Activated naive CD8-positive, alpha-beta T cell treated with anti-CD3 and anti-CD28 coated beads, Interleukin-2, amount 10 ng/mL, durations not matched to agents 7 days and 5 days (primary cell): ENCODE measurements around the gene GPER1. TPM values are rescaled to one million over a fixed set of nuclear protein-coding genes. Genes with fewer than 3 reads are reported as not detected.
"Not testable (repeated sequence)": the region's sequence is repeated elsewhere in the genome, so short reads cannot be mapped to it uniquely, and the experiment has no call there.

ENCODE experiments used
- ATAC-seq: fragments of 150-1000 bp; cut with Tn5 transposase; one replicate; pipeline ENCODE4 v1.10.0; 2021; ENCODE audit warnings: low read depth, moderate library complexity
- POLR2A ChIA-PET: fragments of 350-600 bp; sonication (Branson Sonifier 250); formaldehyde crosslinking; loops from one replicate; lab custom pipeline; 2021; ENCODE audit warnings: antibody characterized with exemption; lab: Charles Lee
- DNase-seq: peaks from one replicate; pipeline ENCODE4 v3.0.0; 2021
- H3K27ac Mint-ChIP-seq: one replicate; pipeline ENCODE4 v1.8.0; 2022; ENCODE audit warnings: mild to moderate bottlenecking, mixed read lengths
- H3K27me3 Mint-ChIP-seq: one replicate; pipeline ENCODE4 v1.8.0; 2022; ENCODE audit warnings: mild to moderate bottlenecking, moderate library complexity, mixed read lengths
- H3K36me3 Mint-ChIP-seq: one replicate; pipeline ENCODE4 v1.8.0; 2021; ENCODE audit warnings: mild to moderate bottlenecking, mixed read lengths
- H3K4me1 Mint-ChIP-seq: one replicate; pipeline ENCODE4 v1.8.0; 2021; ENCODE audit warnings: mixed read lengths
- H3K4me3 Mint-ChIP-seq: one replicate; pipeline ENCODE4 v1.8.0; 2022; ENCODE audit warnings: mild to moderate bottlenecking, moderate library complexity, mixed read lengths
- H3K9me3 Mint-ChIP-seq: one replicate; pipeline ENCODE4 v1.8.0; 2021; ENCODE audit warnings: mixed read lengths
- total RNA-seq, 2 experiments: library from RNA; stranded (reverse); gene quantifications; one replicate each; pipeline ENCODE4 v1.2.3, GENCODE V29; 2021

GPER1 gene
- total RNA-seq, 2 experiments from 2014 or later, result 0.19 to 0.26 TPM

GRCh38 chr7:1110358-1110757, 22.4 kb downstream of the GPER1 start:
- Mint-ChIP-seq H3K36me3 (no peaks in the 10 kb centered on the region), H3K27me3 (no peaks in the 10 kb centered on the region), H3K27ac (no peak overlapping the region), H3K9me3 (no peaks in the 10 kb centered on the region), H3K4me3 (no peak overlapping the region), H3K4me1 (peaks cover 2% of the 10 kb centered on the region)
- POLR2A ChIA-PET, result no interaction called here
- ATAC-seq (no peak), DNase-seq (no peak)

- no peaks in the 10 kb centered on the region for H3K27me3 Mint-ChIP-seq
- peaks cover 3% of the 10 kb centered on the region for H3K9me3 Mint-ChIP-seq
- ATAC-seq (no peak), DNase-seq (no peak)
- H3K27ac Mint-ChIP-seq, result no peak overlapping the region
- POLR2A ChIA-PET, result no interaction called here
- H3K36me3 Mint-ChIP-seq, result no peaks in the 10 kb centered on the region
- no peak overlapping the region for H3K4me3 Mint-ChIP-seq
- peaks cover 2% of the 10 kb centered on the region for H3K4me1 Mint-ChIP-seq
These were observed 23.2 kb downstream of the GPER1 start for GRCh38 chr7:1111156-1111555.

- H3K4me3 Mint-ChIP-seq, result no peak overlapping the region
- H3K4me1 Mint-ChIP-seq, result peaks cover 2% of the 10 kb centered on the region
- H3K27me3 Mint-ChIP-seq, result no peaks in the 10 kb centered on the region
- peaks cover 3% of the 10 kb centered on the region for H3K9me3 Mint-ChIP-seq
- ATAC-seq (no peak), DNase-seq (no peak)
- POLR2A ChIA-PET, result no interaction called here
- no peak overlapping the region for H3K27ac Mint-ChIP-seq
- no peaks in the 10 kb centered on the region for H3K36me3 Mint-ChIP-seq
These were observed 24.2 kb downstream of the GPER1 start for GRCh38 chr7:1112109-1112508.

- DNase-seq, result no peak
- Mint-ChIP-seq H3K27ac (no peak overlapping the region), H3K4me1 (peaks cover 4% of the 10 kb centered on the region), H3K4me3 (no peak overlapping the region), H3K9me3 (peaks cover 3% of the 10 kb centered on the region), H3K27me3 (no peaks in the 10 kb centered on the region), H3K36me3 (peaks cover 3% of the 10 kb centered on the region)
- ATAC-seq, result no peak
- POLR2A ChIA-PET, result interaction anchor here (0.6 kb wide), 1 partner anchor 1136 kb away, joined by 3 read pairs; no protein-coding TSS in a partner anchor
These were observed 25.0 kb downstream of the GPER1 start for GRCh38 chr7:1112625-1113547.

GRCh38 chr7:1113548-1113885, 25.6 kb downstream of the GPER1 start:
- Mint-ChIP-seq H3K4me3 (no peak overlapping the region), H3K9me3 (peaks cover 3% of the 10 kb centered on the region), H3K36me3 (peaks cover 3% of the 10 kb centered on the region), H3K27me3 (no peaks in the 10 kb centered on the region), H3K27ac (no peak overlapping the region), H3K4me1 (peaks cover 7% of the 10 kb centered on the region)
- DNase-seq (no peak), ATAC-seq (no peak)
- POLR2A ChIA-PET, result no interaction called here

GRCh38 chr7:1114088-1114487, 26.2 kb downstream of the GPER1 start:
- no peaks in the 10 kb centered on the region for H3K27me3 Mint-ChIP-seq
- no peak overlapping the region for H3K4me3 Mint-ChIP-seq
- DNase-seq (no peak), ATAC-seq (no peak)
- no peak overlapping the region for H3K27ac Mint-ChIP-seq
- POLR2A ChIA-PET, result no interaction called here
- peaks cover 3% of the 10 kb centered on the region for H3K9me3 Mint-ChIP-seq
- peaks cover 3% of the 10 kb centered on the region for H3K36me3 Mint-ChIP-seq
- peaks cover 8% of the 10 kb centered on the region for H3K4me1 Mint-ChIP-seq

GRCh38 chr7:1114505-1114904, 26.6 kb downstream of the GPER1 start:
- POLR2A ChIA-PET, result no interaction called here
- no peak overlapping the region for H3K27ac Mint-ChIP-seq
- peaks cover 13% of the 10 kb centered on the region for H3K4me1 Mint-ChIP-seq
- H3K9me3 Mint-ChIP-seq, result peaks cover 3% of the 10 kb centered on the region
- no peak overlapping the region for H3K4me3 Mint-ChIP-seq
- no peak for DNase-seq
- no peak for ATAC-seq
- H3K27me3 Mint-ChIP-seq, result no peaks in the 10 kb centered on the region
- H3K36me3 Mint-ChIP-seq, result peaks cover 3% of the 10 kb centered on the region

- not testable (repeated sequence) for ATAC-seq, H3K4me3 Mint-ChIP-seq, H3K9me3 Mint-ChIP-seq, H3K27me3 Mint-ChIP-seq, DNase-seq, H3K36me3 Mint-ChIP-seq, H3K27ac Mint-ChIP-seq
- POLR2A ChIA-PET, result interaction anchor here (0.7 kb wide), 1 partner anchor 55 kb away, joined by 4 read pairs; no protein-coding TSS in a partner anchor
- peaks cover 13% of the 10 kb centered on the region for H3K4me1 Mint-ChIP-seq
These were observed 27.5 kb downstream of the GPER1 start for GRCh38 chr7:1115171-1116045.

- peaks cover 13% of the 10 kb centered on the region for H3K4me1 Mint-ChIP-seq
- H3K36me3 Mint-ChIP-seq, ATAC-seq, H3K27me3 Mint-ChIP-seq, POLR2A ChIA-PET, H3K27ac Mint-ChIP-seq, H3K9me3 Mint-ChIP-seq, H3K4me3 Mint-ChIP-seq, DNase-seq: not testable (repeated sequence)
These were observed 28.6 kb downstream of the GPER1 start for GRCh38 chr7:1116383-1117008.

GRCh38 chr7:1117321-1117928, 29.5 kb downstream of the GPER1 start:
- no peak for ATAC-seq
- Mint-ChIP-seq H3K4me1 (peaks cover 13% of the 10 kb centered on the region), H3K36me3 (peaks cover 3% of the 10 kb centered on the region), H3K9me3 (peaks cover 3% of the 10 kb centered on the region), H3K4me3 (no peak overlapping the region), H3K27me3 (no peaks in the 10 kb centered on the region), H3K27ac (no peak overlapping the region)
- DNase-seq, result no peak
- POLR2A ChIA-PET, result no interaction called here

- H3K9me3 Mint-ChIP-seq, result peaks cover 3% of the 10 kb centered on the region
- no peaks in the 10 kb centered on the region for H3K27me3 Mint-ChIP-seq
- peak overlapping the region; percentile 46 for H3K27ac Mint-ChIP-seq
- peaks cover 3% of the 10 kb centered on the region for H3K36me3 Mint-ChIP-seq
- ATAC-seq, result no peak
- POLR2A ChIA-PET, result no interaction called here
- no peak for DNase-seq
- H3K4me1 Mint-ChIP-seq, result peaks cover 13% of the 10 kb centered on the region
- H3K4me3 Mint-ChIP-seq, result peak overlapping the region; percentile 35
These were observed 31.3 kb downstream of the GPER1 start for GRCh38 chr7:1119201-1119600.

- no peaks in the 10 kb centered on the region for H3K27me3 Mint-ChIP-seq
- peaks cover 3% of the 10 kb centered on the region for H3K36me3 Mint-ChIP-seq
- H3K27ac Mint-ChIP-seq, result no peak overlapping the region
- H3K4me1 Mint-ChIP-seq, result peaks cover 11% of the 10 kb centered on the region
- POLR2A ChIA-PET, result no interaction called here
- no peak for DNase-seq
- H3K4me3 Mint-ChIP-seq, result no peak overlapping the region
- H3K9me3 Mint-ChIP-seq, result peaks cover 2% of the 10 kb centered on the region
- ATAC-seq, result no peak
These were observed 32.9 kb downstream of the GPER1 start for GRCh38 chr7:1120791-1121190.

- Mint-ChIP-seq H3K9me3 (no peaks in the 10 kb centered on the region), H3K27ac (no peak overlapping the region), H3K4me1 (peaks cover 11% of the 10 kb centered on the region), H3K4me3 (no peak overlapping the region), H3K27me3 (no peaks in the 10 kb centered on the region), H3K36me3 (peaks cover 3% of the 10 kb centered on the region)
- POLR2A ChIA-PET, result no interaction called here
- ATAC-seq (no peak), DNase-seq (no peak)
These were observed 33.6 kb downstream of the GPER1 start for GRCh38 chr7:1121476-1121875.
